Spleen (tissue), 11 donors: ENCODE measurements around the gene C1orf198. TPM values are rescaled to one million over a fixed set of nuclear protein-coding genes. Genes with fewer than 3 reads are reported as not detected.

Experiments used
- DNase-seq: peaks from one replicate; pipeline ENCODE4 v3.0.0-alpha.2; 2020
- H3K27ac ChIP-seq, 8 donors: fragments of 200-600 bp; sonication (generic) in 7 of 8; 1 replicate in 4 of 8; 2 replicates in 4 of 8; pipeline versions ENCODE4 v1.5.0 to v1.8.0; 2016 to 2021; ENCODE audit warnings: inconsistent platforms in 4 of 8, mild to moderate bottlenecking in 4 of 8, moderate library complexity in 1 of 8
- H3K27me3 ChIP-seq, 7 donors: fragments of 200-600 bp; sonication (generic) in 6 of 7; replicated peaks in 1 of 7; 1 replicate in 4 of 7; 2 replicates in 3 of 7; pipeline versions ENCODE4 v1.5.0 to v1.8.0; 2016 to 2021; ENCODE audit warnings: inconsistent platforms in 3 of 7, mild to moderate bottlenecking in 1 of 7
- H3K36me3 ChIP-seq, 6 donors: fragments of 200-600 bp; sonication (generic) in 5 of 6; 1 replicate in 4 of 6; 2 replicates in 2 of 6; pipeline versions ENCODE4 v1.5.0 to v1.8.0; 2016 to 2021; ENCODE audit warnings: inconsistent platforms in 2 of 6
- H3K4me1 ChIP-seq, 6 donors: fragments of 200-600 bp; sonication (generic) in 5 of 6; 1 replicate in 3 of 6; 2 replicates in 3 of 6; pipeline versions ENCODE4 v1.5.0 to v1.8.0; 2016 to 2021; ENCODE audit warnings: inconsistent platforms in 3 of 6
- H3K4me3 ChIP-seq, 8 donors: fragments of 200-600 bp; sonication (generic) in 7 of 8; 1 replicate in 4 of 8; 2 replicates in 4 of 8; pipeline versions ENCODE4 v1.5.0 to v1.8.0; 2016 to 2021; ENCODE audit warnings: inconsistent platforms in 4 of 8, mild to moderate bottlenecking in 4 of 8, moderate library complexity in 2 of 8
- H3K9me3 ChIP-seq, 8 donors: fragments of 200-600 bp; sonication (generic) in 7 of 8; 1 replicate in 4 of 8; 2 replicates in 4 of 8; pipeline versions ENCODE4 v1.5.0 to v1.8.0; 2016 to 2021; ENCODE audit warnings: inconsistent platforms in 4 of 8
- POLR2A ChIP-seq, 3 donors: fragments of 450-650 bp; IDR thresholded peaks; one replicate each; pipeline ENCODE4 v1.5.1; 2017; ENCODE audit warnings: antibody characterized with exemption in 3 of 3, mild to moderate bottlenecking in 1 of 3
- POLR2AphosphoS5 ChIP-seq, 3 donors: sonication (generic); formaldehyde crosslinking; IDR thresholded peaks; one replicate each; pipeline ENCODE4 v1.5.1; 2017; ENCODE audit warnings: antibody characterized with exemption in 3 of 3
- WGBS, 5 donors: extraction: QIAGEN DNeasy Blood & Tissue Kit in 3 of 5; methylation state at CpG; one replicate each; pipeline versions ENCODE4 v1.1.5 to v1.1.7; 2013 to 2018; 5-methylcytosine and 5-hydroxymethylcytosine counted together
- intact Hi-C: fragments of 100-400 bp; cut with DNase I; formaldehyde crosslinking; loops from one replicate; pipeline ENCODE4 v1.15.0; 2023; ENCODE audit warnings: low total_unique reads
- polyA plus RNA-seq, 3 donors: library from polyadenylated mRNA; stranded (reverse); fragments of 200-250 nt; gene quantifications; one replicate each; pipeline ENCODE4 v1.2.1, GENCODE V29; 2013
- total RNA-seq, 7 donors: library from RNA; depleted of rRNA in 3 of 7; stranded (reverse); fragments of >200 nt in 3 of 7; fragmentation: NEBNext Ultra II Directional in 4 of 7; extraction: Animal tissue kit (Norgen Biotek cat#: 25700) in 4 of 7; gene quantifications; one replicate each; pipeline versions ENCODE4 v1.1.0 to v1.2.1, GENCODE V29; 2016 to 2021
- TF ChIP-seq, protein P1 (sequence below), 11 experiments: fragments of 200-600 bp in 7 of 11; fragments of 450-650 bp in 4 of 11; sonication (generic) in 4 of 11; IDR thresholded peaks in 8 of 11; conservative IDR thresholded peaks in 3 of 11; 1 replicate in 7 of 11; 2 replicates in 4 of 11; pipeline versions ENCODE4 v1.4.0 to v1.8.0; 2016 to 2021; ENCODE audit warnings: antibody characterized with exemption in 11 of 11, inconsistent platforms in 4 of 11, mild to moderate bottlenecking in 1 of 11
- donor health status: healthy with polysubstance abuse.
- donor health status: DM: no; HTN: no; CAD: no; lungs with moderate emphysema.
- donor health status: DM: no; HTN: no; CAD: no.
- donor health status: Bipolar disorder and iron deficiency.
- donor health status: healthy.
- donor health status: DM: no; HTN: no; CAD: no.
- donor health status: DM: yes; HTN: yes; CAD: no.

Gene C1orf198
- total and polyA plus RNA-seq, 10 donors, result 5.0 to 32.7 (median 18.4) TPM

DNA sequence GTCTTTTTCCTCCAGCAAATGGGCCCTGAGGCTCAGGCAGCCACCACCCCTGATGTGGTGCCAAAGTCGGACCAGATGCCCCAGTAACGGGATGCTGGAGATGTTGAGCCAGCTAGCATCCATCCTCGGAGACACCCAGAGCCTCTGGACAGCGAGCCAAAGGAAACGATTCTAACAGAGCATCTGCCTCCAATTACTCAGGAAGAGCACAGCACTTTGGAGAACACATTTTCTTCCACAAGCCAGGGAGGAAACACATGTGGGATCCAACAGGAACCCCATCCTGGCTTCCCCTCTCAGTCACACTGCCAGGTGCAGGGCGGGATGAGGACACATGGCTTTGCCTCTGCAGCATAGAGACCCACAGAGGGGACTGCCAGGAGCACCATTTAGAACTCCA lies 44.9 kb downstream of the C1orf198 start:
- H3K9me3 ChIP-seq, result no peaks in the 10 kb centered on the region
- intact Hi-C loops, result no loop called here
- no peaks in the 10 kb centered on the region for H3K36me3 ChIP-seq
- 44 to 65% (median 64%) methylated on average over 2 to 6 of the region's 6 CpGs for WGBS, 5 donors
- H3K4me1 ChIP-seq, result peaks cover 0 to 6% (median 0%) of the 10 kb centered on the region in 6 donors
- peaks cover 0 to 3% (median 0%) of the 10 kb centered on the region in 7 donors for H3K27me3 ChIP-seq
- no peak for DNase-seq
- TF ChIP-seq, protein P1, sequence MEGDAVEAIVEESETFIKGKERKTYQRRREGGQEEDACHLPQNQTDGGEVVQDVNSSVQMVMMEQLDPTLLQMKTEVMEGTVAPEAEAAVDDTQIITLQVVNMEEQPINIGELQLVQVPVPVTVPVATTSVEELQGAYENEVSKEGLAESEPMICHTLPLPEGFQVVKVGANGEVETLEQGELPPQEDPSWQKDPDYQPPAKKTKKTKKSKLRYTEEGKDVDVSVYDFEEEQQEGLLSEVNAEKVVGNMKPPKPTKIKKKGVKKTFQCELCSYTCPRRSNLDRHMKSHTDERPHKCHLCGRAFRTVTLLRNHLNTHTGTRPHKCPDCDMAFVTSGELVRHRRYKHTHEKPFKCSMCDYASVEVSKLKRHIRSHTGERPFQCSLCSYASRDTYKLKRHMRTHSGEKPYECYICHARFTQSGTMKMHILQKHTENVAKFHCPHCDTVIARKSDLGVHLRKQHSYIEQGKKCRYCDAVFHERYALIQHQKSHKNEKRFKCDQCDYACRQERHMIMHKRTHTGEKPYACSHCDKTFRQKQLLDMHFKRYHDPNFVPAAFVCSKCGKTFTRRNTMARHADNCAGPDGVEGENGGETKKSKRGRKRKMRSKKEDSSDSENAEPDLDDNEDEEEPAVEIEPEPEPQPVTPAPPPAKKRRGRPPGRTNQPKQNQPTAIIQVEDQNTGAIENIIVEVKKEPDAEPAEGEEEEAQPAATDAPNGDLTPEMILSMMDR (IDR thresholded peaks at IDR 0.05 in 8 of 11, conservative IDR thresholded peaks at IDR 0.05 in 3 of 11), result no peak
- TF ChIP-seq POLR2AphosphoS5 (IDR thresholded peaks at IDR 0.05) (peak in 1 of 3 donors; percentile 38), POLR2A (IDR thresholded peaks at IDR 0.05) (no peak)
- no peak overlapping the region for H3K27ac ChIP-seq
- H3K4me3 ChIP-seq, result no peak overlapping the region

DNA sequence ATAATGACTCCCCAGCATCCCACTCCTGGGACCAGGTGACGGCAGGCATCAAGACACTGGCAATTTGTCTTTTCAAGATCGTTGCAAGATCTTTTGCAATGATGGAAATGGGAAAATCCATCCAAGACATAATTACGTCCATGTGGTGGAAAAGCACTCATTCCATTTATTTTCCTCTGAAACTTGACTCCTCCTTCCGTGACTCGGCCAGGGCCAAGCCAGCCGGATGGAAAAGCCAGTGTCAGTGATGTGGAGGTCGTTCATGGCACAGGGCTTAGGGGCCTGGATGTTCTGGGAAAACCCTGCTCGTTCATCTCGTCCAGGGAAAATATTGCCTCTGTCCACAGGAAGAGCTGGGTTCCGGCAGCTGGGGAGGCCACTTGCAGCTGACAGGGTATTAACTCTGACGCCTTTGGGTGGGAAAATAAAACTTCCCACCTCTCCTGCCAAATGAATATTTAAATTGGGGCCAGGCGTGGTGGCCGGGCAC lies 46.2 kb downstream of the C1orf198 start:
- WGBS, 5 donors, result 68 to 82% (median 74%) methylated on average over 13 of the region's 13 CpGs
- DNase-seq, result no peak
- Histone ChIP-seq H3K27me3 (peaks cover 0 to 3% (median 0%) of the 10 kb centered on the region in 7 donors), H3K27ac (no peak overlapping the region), H3K36me3 (no peaks in the 10 kb centered on the region), H3K4me1 (peaks cover 0 to 6% (median 0%) of the 10 kb centered on the region in 6 donors), H3K4me3 (no peak overlapping the region), H3K9me3 (no peaks in the 10 kb centered on the region)
- intact Hi-C loops, result no loop called here
- TF ChIP-seq POLR2AphosphoS5 (IDR thresholded peaks at IDR 0.05), result peak in 1 of 3 donors; percentile 29
- TF ChIP-seq, protein P1 (IDR thresholded peaks at IDR 0.05 in 8 of 11, conservative IDR thresholded peaks at IDR 0.05 in 3 of 11), result no peak
- no peak for TF ChIP-seq POLR2A (IDR thresholded peaks at IDR 0.05)

DNA sequence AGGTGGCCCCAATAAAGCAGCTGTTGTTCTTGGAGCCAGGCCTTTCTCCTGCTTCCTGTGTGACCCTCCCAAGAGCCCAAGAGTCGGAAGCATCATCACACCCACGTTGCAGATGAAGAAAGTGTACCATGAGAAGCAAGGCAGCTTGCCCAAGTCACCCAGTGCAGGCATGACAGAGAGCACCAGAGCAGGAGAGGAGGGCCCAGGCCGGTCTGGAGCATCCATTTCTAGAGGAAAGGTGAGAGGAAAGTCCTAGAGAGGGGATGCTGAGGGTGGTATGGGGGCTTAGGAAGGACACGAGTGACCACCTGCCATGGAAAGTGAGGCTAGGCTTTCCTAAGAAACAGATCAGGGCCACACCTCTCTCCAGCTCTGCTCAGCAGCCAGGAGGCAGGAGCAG lies 47.0 kb downstream of the C1orf198 start:
- 67 to 85% (median 72%) methylated on average over 4 of the region's 4 CpGs for WGBS, 5 donors
- no peaks in the 10 kb centered on the region for H3K36me3 ChIP-seq
- intact Hi-C loops, result no loop called here

DNA sequence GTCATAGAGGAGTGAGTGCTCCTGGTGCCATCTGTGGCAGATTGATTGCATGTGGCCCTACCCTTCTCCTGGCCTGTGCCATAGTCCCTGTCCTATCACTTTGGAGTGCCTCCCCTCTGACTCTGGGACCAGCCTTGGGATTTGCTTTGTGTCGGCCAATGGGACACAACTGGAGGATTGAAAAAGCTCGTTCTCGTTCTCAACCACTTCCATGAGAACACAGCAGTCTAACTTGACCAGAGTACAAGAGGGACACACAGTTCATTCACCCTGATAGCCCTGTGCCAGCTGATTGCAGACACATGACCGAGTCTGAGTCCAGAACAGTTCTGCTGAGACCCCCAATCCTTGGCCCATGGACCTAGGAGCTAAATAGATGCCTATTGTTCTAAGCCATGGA lies 47.8 kb downstream of the C1orf198 start:
- WGBS, 5 donors, result 76 to 93% (median 80%) methylated on average over 4 of the region's 4 CpGs
- Histone ChIP-seq H3K27me3 (no peaks in the 10 kb centered on the region), H3K27ac (no peak overlapping the region), H3K9me3 (no peaks in the 10 kb centered on the region), H3K4me1 (peaks cover 0 to 6% (median 0%) of the 10 kb centered on the region in 6 donors), H3K36me3 (no peaks in the 10 kb centered on the region), H3K4me3 (no peak overlapping the region)
- intact Hi-C loops, result no loop called here
- DNase-seq, result no peak
- TF ChIP-seq, protein P1 (IDR thresholded peaks at IDR 0.05 in 8 of 11, conservative IDR thresholded peaks at IDR 0.05 in 3 of 11), result no peak
- TF ChIP-seq POLR2AphosphoS5 (IDR thresholded peaks at IDR 0.05) (no peak), POLR2A (IDR thresholded peaks at IDR 0.05) (no peak)

More for the DNA sequence above, 47.0 kb downstream of the C1orf198 start:
- no peak overlapping the region for H3K27ac ChIP-seq
- H3K4me1 ChIP-seq, result peaks cover 0 to 6% (median 0%) of the 10 kb centered on the region in 6 donors
- DNase-seq, result no peak
- H3K27me3 ChIP-seq, result peaks cover 0 to 3% (median 0%) of the 10 kb centered on the region in 7 donors
- H3K4me3 ChIP-seq, result no peak overlapping the region
- TF ChIP-seq, protein P1 (IDR thresholded peaks at IDR 0.05 in 8 of 11, conservative IDR thresholded peaks at IDR 0.05 in 3 of 11), result no peak
- TF ChIP-seq POLR2A (IDR thresholded peaks at IDR 0.05) (no peak), POLR2AphosphoS5 (IDR thresholded peaks at IDR 0.05) (no peak)
- no peaks in the 10 kb centered on the region for H3K9me3 ChIP-seq
